GM19468 (cell line): Measurements from ENCODE around the gene H19.

ENCODE experiments used
- ATAC-seq: cut with Tn5 transposase; IDR thresholded peaks from one replicate; pipeline ENCODE4 v1.9.1; 2021; ENCODE audit warnings: mild to moderate bottlenecking, moderate library complexity, moderate number of reproducible peaks; ENCODE audit not compliant: unreplicated experiment; ENCODE audit errors: extremely low read depth

The H19 gene

DNA sequence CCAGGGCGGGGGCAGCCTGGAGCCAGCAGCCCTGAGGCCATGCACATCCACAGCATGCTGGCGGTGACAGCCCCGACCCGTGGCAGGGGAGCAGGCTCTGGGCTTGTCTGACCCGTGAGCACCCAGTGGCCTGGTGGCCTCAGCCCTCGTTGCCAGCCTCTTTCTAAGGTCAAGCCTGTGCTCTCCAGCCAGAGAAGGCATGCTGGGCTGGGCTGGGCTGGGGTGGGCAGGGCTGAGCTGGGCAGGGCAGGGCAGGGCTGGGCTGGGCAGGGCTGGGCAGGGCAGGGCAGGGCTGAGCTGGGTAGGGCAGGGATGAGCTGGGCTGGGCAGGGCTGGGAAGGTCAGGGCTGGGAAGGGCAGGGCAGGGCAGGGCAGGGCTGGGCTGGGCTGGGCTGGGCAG is 10.6 kb downstream of the H19 start:
- ATAC-seq: no peak

DNA sequence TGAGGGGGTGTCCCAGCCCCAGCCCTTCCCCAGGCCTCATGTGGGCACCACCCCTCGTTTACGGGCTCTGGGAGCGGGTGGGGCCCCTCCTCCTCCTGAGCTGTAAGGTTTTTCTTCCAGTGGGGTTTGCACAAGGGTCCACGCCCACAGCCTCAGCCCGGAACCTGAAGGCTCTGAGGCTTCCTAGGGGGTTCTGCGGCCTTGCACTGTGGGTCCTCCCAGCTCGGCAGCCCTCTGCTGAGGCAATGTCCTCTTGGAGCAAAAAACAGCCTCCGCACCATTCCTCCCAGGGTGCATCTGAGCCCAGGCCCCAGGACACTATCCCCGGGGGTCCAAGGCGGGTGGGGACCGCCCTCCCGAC is 14.1 kb downstream of the H19 start:
- ATAC-seq: no peak

DNA sequence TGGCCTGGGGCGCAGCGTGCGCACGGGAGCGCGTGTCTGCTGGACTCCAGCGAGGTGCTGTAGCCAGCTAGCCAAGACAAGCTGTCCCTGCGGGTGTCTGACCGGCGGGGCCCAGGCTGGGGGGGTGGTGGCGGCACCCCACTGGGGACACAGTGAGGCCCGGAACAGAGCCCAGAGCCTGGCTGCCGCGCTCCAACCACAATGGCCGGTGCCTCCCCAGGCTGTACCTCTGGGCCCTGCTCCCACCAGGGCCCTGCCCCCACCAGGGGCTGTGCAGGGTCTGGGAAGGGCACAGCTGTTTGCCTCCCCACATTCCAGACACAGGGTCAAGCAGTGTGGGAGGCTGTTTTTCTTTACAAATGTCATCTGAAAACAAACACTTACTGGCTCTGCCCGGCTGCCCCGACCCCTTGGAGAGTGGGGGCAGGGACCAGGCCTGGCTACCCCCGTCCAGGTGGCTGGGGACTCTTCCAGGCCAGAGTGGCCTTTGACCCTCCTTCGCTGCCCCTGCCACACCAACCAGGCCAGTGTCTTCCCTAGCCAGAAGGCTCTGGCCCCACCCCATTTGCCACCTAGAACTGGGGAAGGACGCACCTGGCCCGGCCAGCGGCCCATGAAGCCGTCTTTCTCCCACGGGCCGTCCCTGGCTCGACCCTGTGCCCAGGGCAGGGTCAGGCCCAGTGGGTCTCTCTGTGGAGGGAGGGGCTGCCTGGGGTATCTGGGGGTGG is 14.6 kb downstream of the H19 start:
- no peak for ATAC-seq

DNA sequence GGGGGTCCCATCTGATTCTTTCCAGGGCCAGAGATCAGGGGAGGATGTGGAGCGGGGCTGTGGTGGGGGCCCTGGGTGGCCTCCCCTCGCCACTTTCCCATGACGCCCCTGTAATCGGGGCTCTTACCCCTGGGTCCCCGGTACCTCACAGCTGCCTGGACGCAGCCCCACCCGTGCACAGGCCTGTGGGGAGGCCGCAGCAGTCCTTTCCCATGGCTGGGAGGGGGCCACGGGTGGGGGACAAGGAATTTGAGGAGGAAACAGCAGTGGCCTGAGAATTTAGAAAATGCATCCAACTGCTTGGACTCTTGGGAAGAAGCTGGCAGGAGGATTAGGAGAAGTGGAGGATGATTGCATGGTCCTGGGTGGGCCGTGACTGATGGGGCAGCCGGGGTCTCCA is 18.0 kb downstream of the H19 start:
- ATAC-seq: no peak

DNA sequence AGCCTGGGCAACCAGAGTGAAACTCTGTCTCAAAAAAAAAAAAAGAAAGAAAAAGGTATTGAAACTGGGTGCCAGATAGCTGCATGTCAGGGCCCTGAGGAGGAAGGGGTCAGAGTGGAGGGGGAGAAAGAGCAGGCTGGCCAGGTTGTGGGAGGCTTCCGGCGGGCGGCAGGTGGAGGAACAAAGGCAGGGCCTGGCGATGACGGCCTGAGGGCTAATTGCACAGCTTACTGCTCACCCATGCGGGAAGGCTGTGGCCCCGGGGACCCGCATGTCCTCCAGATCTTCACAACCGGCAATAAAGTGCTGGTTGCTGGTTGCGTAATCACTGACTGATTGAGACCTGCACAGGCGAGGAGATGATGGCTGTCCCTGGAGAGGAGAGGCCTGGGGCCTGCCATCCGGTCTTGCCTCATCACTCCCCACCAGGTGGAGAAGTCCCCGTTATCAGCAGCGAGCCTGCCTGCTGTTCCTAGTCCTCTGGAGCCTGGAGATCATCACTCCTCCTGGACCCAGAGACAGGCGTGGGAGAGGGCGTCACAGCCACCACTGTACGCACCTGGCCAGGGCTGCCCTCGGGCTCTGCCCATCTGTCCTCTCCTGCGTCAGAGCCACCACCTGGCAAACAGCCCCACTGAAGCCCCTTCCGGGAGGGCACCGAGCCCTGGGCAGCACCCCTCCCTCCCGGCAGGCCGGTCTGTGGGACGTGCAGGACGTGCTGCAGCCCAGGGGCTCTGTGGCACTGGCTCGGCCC is 18.7 kb downstream of the H19 start:
- no peak for ATAC-seq

DNA sequence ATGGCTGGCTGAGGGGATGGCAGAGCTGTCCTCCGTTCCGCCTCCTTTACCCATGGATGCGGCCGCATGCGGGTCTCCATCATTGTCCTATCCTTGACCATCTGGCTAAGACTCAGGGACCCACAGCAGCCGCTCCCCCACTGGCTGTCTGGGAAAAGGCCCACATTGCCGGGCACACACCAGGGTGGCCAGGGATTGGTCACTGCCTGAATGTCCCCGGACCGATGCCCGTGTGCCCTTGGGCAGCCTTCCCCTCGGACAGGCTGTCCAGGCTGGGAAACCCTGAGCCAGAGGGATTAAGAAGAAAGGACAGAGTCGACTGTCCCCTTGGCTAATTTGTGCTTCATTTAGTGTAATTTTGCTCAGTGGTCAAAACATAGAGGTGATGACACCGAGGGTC is 22.5 kb downstream of the H19 start:
- no peak for ATAC-seq

DNA sequence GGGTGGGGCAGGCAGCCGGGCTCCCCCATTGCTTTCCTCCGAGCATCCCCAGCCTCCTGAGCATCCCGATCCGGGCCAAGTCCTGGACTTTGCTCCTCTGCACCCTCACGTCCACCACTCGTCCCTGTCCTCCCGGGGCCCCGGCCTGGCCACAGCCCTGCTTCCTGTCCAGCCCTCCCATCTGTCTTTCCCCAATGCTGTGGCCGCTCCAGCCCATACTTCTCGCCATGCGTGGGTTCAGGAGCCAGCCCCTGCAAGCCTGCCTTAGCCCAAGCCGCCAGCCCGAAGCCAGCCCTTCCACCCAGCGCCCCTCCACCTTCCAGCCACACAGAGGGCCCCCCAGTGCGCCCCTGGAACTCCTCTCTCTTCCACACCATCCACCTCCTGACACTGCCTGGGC is 26.7 kb downstream of the H19 start:
- ATAC-seq: no peak

DNA sequence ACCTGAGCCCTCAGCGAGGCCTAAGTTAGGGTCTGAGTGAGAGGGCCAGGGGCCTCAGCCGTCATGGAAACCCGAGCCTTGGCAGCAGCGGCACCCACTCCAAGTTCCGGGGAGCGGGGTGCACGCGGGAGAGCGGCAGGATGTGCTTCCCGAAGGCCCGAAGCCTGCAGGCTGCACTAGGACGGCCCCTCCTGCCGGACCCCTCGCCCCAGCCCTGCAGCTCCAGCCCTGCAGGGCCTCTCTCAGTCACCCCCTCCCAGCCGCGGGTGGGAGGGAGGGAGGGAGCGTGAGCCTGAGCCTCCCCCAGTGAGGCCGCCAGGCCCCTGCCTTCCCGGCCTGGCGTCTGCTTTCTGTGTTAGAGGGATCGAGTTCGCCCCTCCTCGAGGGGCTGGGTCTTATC is 27.9 kb downstream of the H19 start:
- no peak for ATAC-seq

DNA sequence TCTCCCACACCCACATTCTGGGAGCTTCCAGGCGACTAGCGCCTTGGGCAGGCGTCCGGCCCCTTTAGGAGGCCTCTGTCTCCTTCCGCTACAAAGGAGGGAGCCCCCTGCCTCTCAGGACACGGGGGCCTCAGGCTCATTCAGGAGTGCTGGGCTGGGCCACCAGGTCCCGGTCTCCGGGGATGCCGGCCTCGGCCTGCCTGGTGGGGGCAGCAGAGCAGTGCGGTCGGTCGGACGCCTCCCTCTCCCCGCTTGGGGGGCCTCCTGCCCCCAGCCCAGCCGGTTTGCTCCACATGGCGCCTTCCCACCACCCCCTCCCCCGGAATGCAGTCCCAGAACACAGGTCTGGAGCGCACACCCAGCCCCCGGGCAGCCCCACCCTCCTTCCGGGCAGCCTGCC is 28.6 kb downstream of the H19 start:
- no peak for ATAC-seq

DNA sequence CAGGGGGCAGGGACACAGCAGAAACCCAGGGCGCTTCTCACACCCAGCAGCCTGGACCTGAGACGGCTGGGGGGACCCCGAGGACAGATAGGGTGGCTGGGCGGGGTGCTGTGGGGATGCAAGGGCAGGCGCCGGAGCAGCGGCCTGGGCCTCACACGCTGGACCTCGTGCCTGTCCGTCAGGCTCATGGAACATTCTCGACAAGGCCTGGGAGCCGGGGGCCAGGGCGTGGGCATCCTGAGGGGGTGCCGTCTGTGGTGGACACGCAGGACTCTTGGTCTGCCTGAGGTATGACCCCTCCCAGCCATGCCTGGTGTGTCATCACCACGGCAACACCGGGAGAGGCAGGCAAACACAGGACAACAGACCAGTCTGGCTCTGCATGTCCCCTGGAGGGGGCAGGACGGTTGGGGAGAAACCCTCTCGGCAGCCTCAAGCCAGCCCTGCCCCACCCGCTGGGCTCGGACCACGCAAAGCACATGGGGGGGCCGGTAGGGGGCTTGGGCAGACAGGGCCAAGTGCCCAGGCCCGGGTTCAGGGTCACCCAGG is 29.1 kb downstream of the H19 start:
- ATAC-seq: no peak

DNA sequence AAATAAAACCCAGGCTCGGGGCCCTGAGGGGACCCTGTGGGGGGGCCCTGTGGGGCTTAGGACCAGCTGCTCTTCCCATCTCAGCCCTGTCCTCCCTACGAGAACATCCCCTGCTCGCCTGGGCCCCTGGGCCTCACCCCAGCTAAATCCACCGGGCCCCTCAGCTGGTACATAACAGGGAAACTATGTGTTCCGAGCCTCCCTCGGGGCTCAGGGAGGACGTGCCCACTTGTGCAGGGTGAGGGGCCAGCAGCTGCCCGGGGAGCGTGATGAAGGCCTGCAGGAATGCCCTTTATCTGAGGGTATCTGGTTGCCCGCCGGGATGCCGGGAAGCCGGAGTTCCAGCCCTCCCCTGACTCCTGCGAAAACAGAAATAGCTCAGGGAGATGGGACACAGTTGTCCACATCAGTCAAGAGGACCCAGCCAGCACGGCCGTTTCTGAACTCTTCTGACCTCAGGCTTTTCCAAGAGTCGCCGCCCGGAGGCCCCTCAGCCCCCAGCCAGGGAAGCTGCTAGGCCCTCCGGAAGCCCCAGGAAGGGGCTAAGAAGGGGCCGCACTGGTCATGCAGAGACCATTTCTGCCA is 29.9 kb downstream of the H19 start:
- no peak for ATAC-seq

DNA sequence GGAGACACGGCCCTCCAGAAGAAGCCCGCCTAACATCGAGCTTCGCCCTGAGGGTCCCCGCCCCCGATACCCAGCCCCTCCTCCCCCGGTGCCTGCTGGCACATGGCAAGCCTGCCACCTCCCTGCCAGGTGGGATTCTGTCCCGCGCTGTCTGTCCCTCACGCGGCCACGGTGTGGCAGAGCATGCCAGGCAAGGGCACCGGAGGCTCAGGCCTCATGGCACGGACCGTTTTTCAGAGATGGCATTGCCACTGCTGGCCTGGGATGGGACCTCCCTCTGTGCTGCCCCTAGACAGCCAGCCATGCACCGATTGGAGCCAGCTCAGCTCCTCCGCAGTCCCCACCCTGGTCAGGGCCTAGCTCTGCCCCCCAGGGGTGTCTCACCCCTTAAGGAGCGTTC is 31.1 kb downstream of the H19 start:
- no peak for ATAC-seq

DNA sequence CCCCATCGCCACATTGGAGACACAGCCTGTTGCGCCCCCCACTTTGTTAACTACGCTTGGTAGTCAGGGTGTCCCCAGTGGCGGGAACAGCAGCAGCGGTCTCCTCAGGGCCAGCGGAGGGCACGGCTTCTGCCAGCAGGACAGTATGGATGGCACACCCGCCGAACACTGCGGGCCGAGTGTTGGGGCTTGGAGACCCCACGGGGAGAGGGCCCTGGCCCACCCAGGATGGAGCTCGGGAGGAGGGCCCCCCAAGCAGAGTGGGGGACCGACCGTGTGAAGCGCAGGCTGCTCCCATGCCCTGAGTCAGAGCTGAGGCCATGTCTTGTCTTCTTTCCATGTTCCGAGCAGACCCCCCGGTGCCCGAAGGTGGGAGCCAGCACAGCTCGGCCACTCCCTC is 32.7 kb downstream of the H19 start:
- ATAC-seq: no peak

DNA sequence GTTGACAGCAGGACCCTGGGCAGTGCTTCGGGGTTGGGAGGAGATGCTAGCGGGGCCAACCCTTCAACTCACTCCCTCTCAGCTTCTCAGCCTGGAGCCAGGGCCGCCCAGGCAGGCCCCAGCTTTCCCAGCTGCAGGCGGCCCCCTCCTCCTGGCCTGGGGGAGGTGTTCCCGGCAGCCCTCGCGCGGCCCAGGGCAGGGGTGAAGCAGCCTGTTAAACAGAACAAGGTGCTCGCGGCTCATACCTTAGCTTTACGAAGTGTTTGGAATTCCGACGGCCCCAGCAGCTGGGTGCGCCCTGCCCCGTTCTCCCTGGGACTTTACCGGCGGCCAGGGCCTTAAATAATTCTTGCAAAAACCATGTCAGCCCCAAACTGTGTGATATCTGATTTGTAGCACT is 33.3 kb downstream of the H19 start:
- no peak for ATAC-seq

DNA sequence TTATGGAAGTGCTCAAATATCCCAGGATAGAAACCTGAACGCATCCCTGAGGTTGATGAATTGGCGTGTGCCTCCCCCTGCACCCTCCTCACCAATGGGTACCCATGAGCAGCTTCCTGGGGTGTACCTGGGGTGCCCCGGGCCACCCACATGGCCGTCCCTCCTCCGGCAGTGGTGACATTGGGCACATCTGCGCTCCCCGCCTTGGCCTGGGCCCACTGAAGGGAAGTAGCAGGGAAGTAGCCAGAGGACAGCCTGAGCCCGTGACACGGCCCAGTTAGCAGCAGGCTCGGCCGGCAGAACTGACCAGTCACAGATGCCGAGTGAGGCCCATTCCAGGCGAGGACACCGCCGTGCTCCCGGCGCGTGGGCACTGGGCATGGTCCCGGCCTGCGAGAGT is 33.8 kb downstream of the H19 start:
- ATAC-seq: no peak

DNA sequence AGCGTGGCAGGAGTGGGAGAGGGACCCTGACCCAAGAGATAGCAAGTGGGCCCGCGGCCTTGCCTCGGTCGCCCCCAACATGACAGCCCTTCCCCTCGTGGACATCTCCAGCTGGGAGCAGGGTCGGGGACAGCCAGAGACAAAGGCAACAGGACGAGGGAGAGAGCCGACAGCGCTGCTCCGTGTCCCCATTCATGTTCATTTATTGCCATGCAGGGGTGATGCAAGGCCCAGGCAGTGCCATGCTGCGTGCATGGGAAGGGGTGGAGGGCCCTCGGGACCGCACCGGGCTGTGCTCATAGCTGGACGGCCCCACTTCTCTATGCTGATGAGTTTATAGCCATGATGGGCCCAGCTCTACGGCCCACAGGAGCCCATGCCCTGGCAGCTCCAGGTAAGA is 37.9 kb downstream of the H19 start:
- ATAC-seq: no peak

DNA sequence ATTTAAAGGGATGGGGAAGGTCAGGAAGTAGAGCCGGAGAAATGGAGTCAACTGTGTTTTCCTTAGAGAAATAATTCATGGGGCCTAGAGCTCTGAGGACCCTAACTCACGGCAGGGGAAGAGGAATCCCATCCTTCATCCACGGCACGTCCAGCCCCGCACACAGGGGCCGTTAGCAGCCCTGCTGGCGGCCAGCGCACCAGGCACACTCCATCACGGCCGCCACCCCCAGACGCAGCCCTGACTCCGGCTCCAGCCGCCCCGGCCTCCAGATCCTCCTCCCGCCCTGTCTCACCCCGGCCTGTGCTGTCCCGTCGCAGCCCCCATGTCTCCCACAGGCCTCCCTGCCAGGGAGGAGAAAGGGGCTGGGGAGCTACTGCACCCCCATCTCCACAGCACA is 39.3 kb downstream of the H19 start:
- ATAC-seq: no peak

DNA sequence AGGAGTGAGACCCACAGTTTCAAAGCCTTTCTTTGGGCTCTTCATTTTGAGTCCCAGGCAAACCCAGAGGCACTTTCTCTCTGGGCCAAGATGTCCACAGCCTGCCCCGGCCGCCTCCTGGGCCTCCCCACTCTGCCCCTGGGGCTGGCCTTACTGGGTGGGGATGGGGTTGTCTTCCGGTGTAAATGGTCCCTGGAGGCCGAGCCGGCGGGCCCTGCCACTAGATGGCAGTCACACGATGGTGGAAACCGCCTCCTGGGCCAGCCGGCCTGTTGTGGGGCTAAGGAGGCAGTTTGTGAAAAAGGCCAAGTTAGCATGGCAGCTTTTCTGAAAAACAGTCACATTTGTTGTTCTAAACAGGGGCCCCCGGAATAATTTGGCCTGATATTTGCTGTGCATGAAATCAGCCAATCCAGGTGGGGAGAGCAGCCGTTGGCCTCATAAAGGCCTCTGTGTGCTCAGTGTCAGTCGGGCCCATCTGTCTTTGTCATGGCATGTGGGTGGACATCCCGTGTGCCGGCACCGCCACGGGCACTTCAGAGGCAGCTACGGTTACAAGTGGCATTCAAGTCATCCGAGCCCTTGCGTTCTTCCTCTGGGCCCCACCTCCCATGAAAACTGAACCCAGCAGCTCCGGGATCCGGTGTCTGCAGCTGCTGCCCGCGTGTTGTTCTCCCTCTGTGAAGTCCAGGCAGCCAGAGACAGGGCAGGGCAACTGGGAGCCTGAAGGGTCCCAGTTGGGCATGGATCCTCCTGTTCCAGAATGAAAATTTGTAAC is 44.0 kb downstream of the H19 start:
- no peak for ATAC-seq

DNA sequence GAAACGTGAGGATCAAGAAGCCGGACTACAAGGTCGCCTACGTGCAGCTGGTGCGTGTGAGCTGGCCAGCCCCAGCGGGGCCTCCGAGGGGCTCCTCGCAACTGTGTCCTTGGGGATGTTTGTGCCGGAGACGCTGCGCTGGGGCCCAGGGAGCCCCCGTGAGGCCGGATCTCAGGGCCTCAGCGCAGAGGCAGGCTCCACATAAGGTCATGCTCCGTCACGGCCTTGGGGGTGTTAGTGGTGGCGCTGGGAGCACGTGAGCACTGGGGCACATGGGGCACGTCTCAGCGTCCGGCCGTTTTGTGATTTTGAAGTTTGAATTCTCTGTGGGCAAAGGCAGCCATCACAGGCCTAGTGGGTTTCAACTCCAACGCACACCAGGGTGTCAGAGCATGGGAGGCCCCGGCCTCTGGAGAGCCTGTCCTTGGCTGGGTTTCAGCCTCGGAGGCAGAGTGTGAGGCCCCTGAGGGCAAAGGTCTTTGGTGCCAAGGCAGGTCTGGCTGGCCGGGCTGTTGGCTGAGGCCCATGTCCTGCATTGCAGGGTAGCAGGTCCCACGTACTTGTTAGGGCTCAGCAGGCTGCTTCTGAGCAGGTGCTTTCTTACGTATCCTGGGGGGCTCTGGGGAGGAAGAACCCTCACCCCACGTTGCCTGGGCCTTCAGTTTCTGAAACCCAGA is 44.7 kb downstream of the H19 start:
- ATAC-seq: no peak

DNA sequence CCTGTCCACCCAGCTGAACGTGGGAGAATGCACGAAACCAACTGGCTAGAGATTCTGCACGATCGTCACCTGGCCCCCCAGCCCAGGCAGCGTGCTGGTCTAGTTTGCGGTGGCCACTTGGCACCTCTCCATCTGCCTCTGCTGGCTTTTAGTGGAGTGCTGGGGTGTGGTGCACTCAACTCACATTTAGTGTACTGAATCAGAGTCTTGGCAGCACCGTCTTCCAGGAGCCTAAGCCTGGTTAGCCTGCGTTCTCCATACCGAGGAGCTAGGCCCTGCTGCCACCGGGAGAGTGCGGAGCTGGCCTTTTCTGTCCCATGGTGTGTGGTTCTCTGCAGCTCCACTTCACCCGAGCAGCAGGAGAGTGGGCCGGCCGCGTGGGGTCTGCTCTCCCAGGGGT is 47.7 kb downstream of the H19 start:
- no peak for ATAC-seq
